GM23248 (cell line): ENCODE results near the gene CDK4.

Experiments used
- EZH2 ChIP-seq: fragments of 200-600 bp; sonication (generic); IDR thresholded peaks from 2 replicates; pipeline ENCODE4 v1.6.1; 2018; ENCODE audit warnings: antibody characterized with exemption, mild to moderate bottlenecking; ENCODE audit not compliant: insufficient read depth, poor library complexity, severe bottlenecking
- EZH2phosphoT487 ChIP-seq: fragments of 200-600 bp; sonication (generic); IDR thresholded peaks from 2 replicates; pipeline ENCODE4 v1.6.1; 2018; ENCODE audit warnings: antibody characterized with exemption, moderate library complexity, mild to moderate bottlenecking, low read depth; ENCODE audit not compliant: insufficient read depth

DNA sequence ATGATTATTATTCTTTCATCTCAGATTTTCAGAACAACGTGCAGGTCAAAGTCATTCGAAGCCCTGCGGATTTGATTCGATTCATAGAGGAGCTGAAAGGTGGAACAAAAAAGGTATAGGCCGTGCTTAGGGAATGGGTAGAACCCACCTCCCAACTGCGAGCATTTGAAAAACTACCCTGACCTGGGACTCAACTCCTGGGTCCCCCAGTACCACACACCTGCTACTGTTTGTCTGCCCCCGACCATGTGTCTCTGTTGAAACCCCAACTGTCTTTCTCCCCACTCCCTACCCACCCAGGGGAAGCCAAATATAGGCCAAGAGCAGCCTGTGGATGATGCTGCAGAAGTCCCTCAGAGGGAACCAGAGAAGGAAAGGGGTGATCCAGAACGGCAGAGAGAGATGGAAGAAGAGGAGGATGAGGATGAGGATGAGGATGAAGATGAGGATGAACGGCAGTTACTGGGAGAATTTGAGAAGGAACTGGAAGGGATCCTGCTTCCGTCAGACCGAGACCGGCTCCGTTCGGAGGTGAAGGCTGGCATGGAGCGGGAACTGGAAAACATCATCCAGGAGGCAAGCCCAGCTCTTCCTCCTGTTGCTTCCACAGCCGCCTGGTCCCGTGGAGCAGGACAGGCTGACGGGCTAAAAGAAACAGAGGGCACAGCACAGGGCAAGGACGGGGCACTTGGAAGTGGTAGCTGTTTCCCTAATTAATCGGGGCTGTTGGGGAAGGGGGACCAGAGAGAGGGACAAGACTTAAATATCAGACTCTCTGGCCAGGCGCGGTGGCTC lies 34.1 kb downstream of the CDK4 start:
- TF ChIP-seq EZH2 (no peak), EZH2phosphoT487 (no peak)
